ENCODE measurements around the gene BIRC7. TPM values are rescaled to one million over a fixed set of nuclear protein-coding genes. Genes with fewer than 3 reads are reported as not detected.

Gene BIRC7
- polyA plus RNA-seq, 1 donor (not counting 4 experiments of a cell fraction or from before 2014, with no cell fraction given), result not detected

DNA sequence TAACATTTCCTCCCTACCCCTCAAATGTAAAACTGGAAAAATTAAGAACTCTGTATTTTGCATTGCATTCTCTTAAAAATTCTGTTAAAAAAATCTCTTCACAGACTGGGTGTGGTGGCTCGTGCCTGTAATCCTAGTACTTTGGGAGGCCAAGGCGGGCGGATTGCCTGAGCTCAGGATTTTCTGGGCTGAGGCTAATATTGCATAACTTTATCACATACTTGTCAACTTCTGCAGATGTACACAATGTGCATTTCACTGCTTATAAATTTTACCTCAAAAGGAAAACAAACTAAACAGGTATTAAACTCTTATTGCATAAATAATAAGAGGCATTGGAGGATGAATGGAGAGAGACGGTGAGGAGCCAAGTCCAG is 40.9 kb upstream of the BIRC7 start:
- Histone ChIP-seq H3K4me3 (ENCODE audit: control insufficient read depth in 2 of 3, extremely low read depth in 1 of 3, insufficient read depth in 2 of 3, low read depth in 1 of 3, low read length in 3 of 3) (no peak overlapping the region), H3K36me3 (ENCODE audit: control insufficient read depth in 2 of 2, extremely low read depth in 1 of 2, insufficient read depth in 2 of 2, low read length in 2 of 2) (peaks cover 8 to 17% of the 10 kb centered on the region in 2 experiments), H3K9ac (ENCODE audit: control insufficient read depth, extremely low read depth, insufficient read depth, low read length) (no peak overlapping the region), H3K9me1 (ENCODE audit: control insufficient read depth, extremely low read depth, insufficient read depth, low read length) (no peaks in the 10 kb centered on the region), H3K27ac (ENCODE audit: control insufficient read depth, insufficient read depth, low read length) (no peak overlapping the region), H3K4me2 (ENCODE audit: control insufficient read depth, extremely low read depth, insufficient read depth, low read depth, low read length) (no peak overlapping the region), H2AFZ (ENCODE audit: control insufficient read depth, low read length) (no peak overlapping the region), H3K79me2 (ENCODE audit: control insufficient read depth, insufficient read depth, low read length) (peaks cover 31% of the 10 kb centered on the region), H3K4me1 (ENCODE audit: control insufficient read depth, extremely low read depth, insufficient read depth, low read length) (peaks cover 3% of the 10 kb centered on the region), H3K9me3 (ENCODE audit: control insufficient read depth, low read depth, low read length) (no peaks in the 10 kb centered on the region), H4K20me1 (ENCODE audit: control insufficient read depth, extremely low read depth, insufficient read depth, low read length) (peaks cover 25% of the 10 kb centered on the region), H3K27me3 (ENCODE audit: control insufficient read depth, extremely low read depth, insufficient read depth, low read length) (no peaks in the 10 kb centered on the region)
- DNase-seq (ENCODE audit: low read depth, low spot score) (no peak), FAIRE-seq (no peak)
- dilution Hi-C loops (cut with MboI; ENCODE audit: extremely low pct_ligation_motif_present, low sequenced_read_pairs), result no loop called here
- TF ChIP-seq EZH2 (IDR thresholded peaks at IDR 0.05; ENCODE audit: low read length) (no peak), CTCF (optimal IDR thresholded peaks at IDR 0.05 in 1 of 3, IDR thresholded peaks at IDR 0.05 in 1 of 3, conservative IDR thresholded peaks at IDR 0.05 in 1 of 3; ENCODE audit: extremely low read depth in 1 of 3, insufficient read depth in 2 of 3, low read length in 3 of 3) (no peak)

GRCh38 chr20:63196768-63197470 is 38.8 kb upstream of the BIRC7 start:
- no peak for FAIRE-seq
- Histone ChIP-seq H3K79me2 (ENCODE audit: control insufficient read depth, insufficient read depth, low read length) (peaks cover 52% of the 10 kb centered on the region), H3K36me3 (ENCODE audit: control insufficient read depth in 2 of 2, extremely low read depth in 1 of 2, insufficient read depth in 2 of 2, low read length in 2 of 2) (peaks cover 12 to 23% of the 10 kb centered on the region in 2 experiments), H3K9me1 (ENCODE audit: control insufficient read depth, extremely low read depth, insufficient read depth, low read length) (no peaks in the 10 kb centered on the region), H3K27me3 (ENCODE audit: control insufficient read depth, extremely low read depth, insufficient read depth, low read length) (no peaks in the 10 kb centered on the region), H3K4me3 (ENCODE audit: control insufficient read depth in 2 of 3, extremely low read depth in 1 of 3, insufficient read depth in 2 of 3, low read depth in 1 of 3, low read length in 3 of 3) (no peak overlapping the region), H2AFZ (ENCODE audit: control insufficient read depth, low read length) (no peak overlapping the region), H3K9ac (ENCODE audit: control insufficient read depth, extremely low read depth, insufficient read depth, low read length) (no peak overlapping the region), H3K4me2 (ENCODE audit: control insufficient read depth, extremely low read depth, insufficient read depth, low read depth, low read length) (no peak overlapping the region), H4K20me1 (ENCODE audit: control insufficient read depth, extremely low read depth, insufficient read depth, low read length) (peaks cover 30% of the 10 kb centered on the region), H3K9me3 (ENCODE audit: control insufficient read depth, low read depth, low read length) (no peaks in the 10 kb centered on the region), H3K27ac (ENCODE audit: control insufficient read depth, insufficient read depth, low read length) (no peak overlapping the region), H3K4me1 (ENCODE audit: control insufficient read depth, extremely low read depth, insufficient read depth, low read length) (no peaks in the 10 kb centered on the region)
- dilution Hi-C loops (cut with MboI; ENCODE audit: extremely low pct_ligation_motif_present, low sequenced_read_pairs), result no loop called here
- TF ChIP-seq CTCF (optimal IDR thresholded peaks at IDR 0.05 in 1 of 3, IDR thresholded peaks at IDR 0.05 in 1 of 3, conservative IDR thresholded peaks at IDR 0.05 in 1 of 3; ENCODE audit: extremely low read depth in 1 of 3, insufficient read depth in 2 of 3, low read length in 3 of 3), result no peak
- no peak for TF ChIP-seq EZH2 (IDR thresholded peaks at IDR 0.05; ENCODE audit: low read length)
- DNase-seq (ENCODE audit: low read depth, low spot score), result no peak
